Sigmoid colon (tissue), 4 donors: ENCODE measurements around the gene OR10H5.

Experiments used
- CTCF ChIP-seq, 4 experiments: fragments of 450-650 bp in 3 of 4; fragments of 200-600 bp in 1 of 4; IDR thresholded peaks; one replicate each; pipeline ENCODE4 v1.5.1; 2016 to 2019; ENCODE audit warnings: antibody characterized with exemption in 4 of 4, mild to moderate bottlenecking in 3 of 4, moderate library complexity in 2 of 4
- EP300 ChIP-seq, 4 donors: sonication (generic); formaldehyde crosslinking; IDR thresholded peaks; one replicate each; pipeline ENCODE4 v1.6.1; 2017; ENCODE audit warnings: antibody characterized with exemption in 4 of 4
- POLR2A ChIP-seq, 2 donors: fragments of 450-650 bp; IDR thresholded peaks; one replicate each; pipeline ENCODE4 v1.6.1; 2016; ENCODE audit warnings: antibody characterized with exemption in 2 of 2, mild to moderate bottlenecking in 2 of 2, moderate library complexity in 2 of 2
- POLR2AphosphoS5 ChIP-seq, 4 donors: sonication (generic); formaldehyde crosslinking; IDR thresholded peaks; one replicate each; pipeline ENCODE4 v1.6.1; 2017; ENCODE audit warnings: antibody characterized with exemption in 4 of 4

- TF ChIP-seq EP300 (IDR thresholded peaks at IDR 0.05) (no peak), CTCF (IDR thresholded peaks at IDR 0.05) (no peak), POLR2A (IDR thresholded peaks at IDR 0.05) (no peak), POLR2AphosphoS5 (IDR thresholded peaks at IDR 0.05) (no peak)
These were observed 33.2 kb downstream of the OR10H5 start for GRCh38 chr19:15820646-15821045.
